Measurements from ENCODE around the gene CDK2AP2.
"Not testable (repeated sequence)": the region's sequence is repeated elsewhere in the genome, so short reads cannot be mapped to it uniquely, and the experiment has no call there.

CDK2AP2 gene

GRCh38 chr11:67466367-67466766 is 41.6 kb downstream of the CDK2AP2 start:
- no peak for DNase-seq (ENCODE audit: low spot score)

- DNase-seq (ENCODE audit: low spot score) = not testable (repeated sequence)
Observed at GRCh38 chr11:67465530-67465929, 42.4 kb downstream of the CDK2AP2 start.

- no peak for DNase-seq (ENCODE audit: low spot score)
Observed at GRCh38 chr11:67465189-67465510, 42.8 kb downstream of the CDK2AP2 start.

- peak; percentile 96 for DNase-seq (ENCODE audit: low spot score)
Observed at GRCh38 chr11:67464411-67465188, 43.4 kb downstream of the CDK2AP2 start.

GRCh38 chr11:67463680-67464410 is 44.1 kb downstream of the CDK2AP2 start:
- peak; percentile 91 for DNase-seq (ENCODE audit: low spot score)

GRCh38 chr11:67463186-67463585 is 44.8 kb downstream of the CDK2AP2 start:
- no peak for DNase-seq (ENCODE audit: low spot score)

GRCh38 chr11:67458266-67458665 is 49.7 kb downstream of the CDK2AP2 start:
- no peak for DNase-seq (ENCODE audit: low spot score)

- no peak for DNase-seq (ENCODE audit: low spot score)
Observed at GRCh38 chr11:67457453-67457852, 50.5 kb downstream of the CDK2AP2 start.

Measured in SW480 (cell line).